GM19324 (cell line): ENCODE results near the gene SPTBN1.

ENCODE experiments used
- ATAC-seq: cut with Tn5 transposase; IDR thresholded peaks from one replicate; pipeline ENCODE4 v1.9.1; 2021; ENCODE audit warnings: mild to moderate bottlenecking, moderate library complexity; ENCODE audit not compliant: unreplicated experiment, low FRiP score

Gene SPTBN1

DNA sequence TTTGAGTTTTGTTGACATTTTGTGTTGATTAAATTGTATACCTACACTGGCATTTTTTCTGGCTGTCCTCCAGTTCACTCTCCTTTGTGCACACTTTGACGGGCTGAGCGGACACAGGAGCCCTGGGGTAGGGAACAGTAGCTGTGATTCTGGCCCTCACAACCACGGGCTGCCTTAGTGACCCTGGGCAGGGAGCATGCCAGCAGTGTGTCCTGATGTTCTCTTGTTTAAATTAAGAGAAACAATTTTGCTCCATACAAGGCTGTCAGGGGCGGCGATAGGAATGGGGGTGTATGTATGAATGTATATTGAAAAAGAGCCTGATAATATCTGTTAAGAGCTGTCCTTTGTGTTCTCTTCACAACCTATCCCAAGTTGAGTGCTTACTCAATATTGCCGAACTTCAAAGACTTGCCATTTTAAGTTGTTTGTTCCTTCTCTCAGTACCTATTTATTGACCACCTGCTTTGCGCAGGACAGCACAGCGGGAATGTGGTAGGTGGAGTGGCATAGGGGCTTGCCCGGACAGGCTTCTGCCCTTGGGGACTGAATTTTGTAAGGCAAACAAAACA lies 163.6 kb downstream of the SPTBN1 start:
- ATAC-seq, result no peak

DNA sequence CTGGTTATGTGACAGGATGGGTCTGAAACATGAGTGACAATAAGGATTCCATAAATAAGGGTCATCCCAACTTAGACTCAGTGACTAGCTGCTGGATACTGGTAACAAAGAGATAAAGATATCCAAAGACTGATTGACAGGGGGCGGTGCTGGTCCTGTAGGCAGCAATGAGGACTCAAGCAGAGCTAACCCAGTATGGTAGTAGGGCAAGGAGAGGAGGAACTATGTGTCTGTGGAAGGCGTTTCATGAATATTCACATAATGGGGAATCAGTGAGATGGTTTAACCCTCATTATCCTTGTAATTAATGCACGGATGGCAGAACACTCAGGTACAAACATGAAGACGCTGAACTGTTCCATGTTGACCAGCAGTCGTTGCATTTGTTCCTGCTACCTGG lies 164.8 kb downstream of the SPTBN1 start:
- ATAC-seq, result no peak

DNA sequence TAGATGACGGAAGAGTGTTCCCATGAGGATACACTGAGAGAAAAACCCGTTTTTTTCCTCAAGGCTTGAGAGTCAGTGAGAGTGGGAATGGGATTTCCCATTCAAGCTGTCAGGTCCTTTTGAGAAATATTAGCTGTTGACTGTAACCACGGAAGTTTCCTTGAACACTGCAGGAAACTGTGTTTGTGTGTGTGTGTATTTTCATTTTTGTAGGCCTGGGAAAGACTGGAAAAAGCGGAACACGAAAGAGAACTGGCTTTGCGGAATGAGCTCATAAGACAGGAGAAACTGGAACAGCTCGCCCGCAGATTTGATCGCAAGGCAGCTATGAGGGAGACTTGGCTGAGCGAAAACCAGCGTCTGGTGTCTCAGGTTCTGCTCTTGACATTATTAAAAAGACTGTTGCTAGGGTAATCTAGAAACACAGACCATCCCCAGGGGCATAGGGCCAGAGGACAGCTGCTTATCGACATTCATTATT lies 168.5 kb downstream of the SPTBN1 start:
- no peak for ATAC-seq

DNA sequence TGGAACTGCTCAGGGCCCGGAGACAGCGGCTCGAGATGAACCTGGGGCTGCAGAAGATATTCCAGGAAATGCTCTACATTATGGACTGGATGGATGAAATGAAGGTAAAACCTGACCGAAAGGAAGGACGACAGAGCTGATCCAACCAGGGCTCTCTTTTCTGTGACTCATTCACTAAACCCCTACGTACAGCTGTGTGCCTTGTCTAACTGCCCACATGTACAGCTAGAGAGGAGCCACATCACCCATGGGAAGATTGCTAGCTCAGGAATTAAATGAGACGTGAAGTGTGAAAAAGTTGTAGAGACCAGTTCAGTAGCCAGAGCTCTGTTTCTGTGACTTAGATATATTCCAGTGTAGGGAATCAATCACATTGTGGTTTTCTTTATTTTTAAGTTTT lies 170.0 kb downstream of the SPTBN1 start:
- no peak for ATAC-seq

DNA sequence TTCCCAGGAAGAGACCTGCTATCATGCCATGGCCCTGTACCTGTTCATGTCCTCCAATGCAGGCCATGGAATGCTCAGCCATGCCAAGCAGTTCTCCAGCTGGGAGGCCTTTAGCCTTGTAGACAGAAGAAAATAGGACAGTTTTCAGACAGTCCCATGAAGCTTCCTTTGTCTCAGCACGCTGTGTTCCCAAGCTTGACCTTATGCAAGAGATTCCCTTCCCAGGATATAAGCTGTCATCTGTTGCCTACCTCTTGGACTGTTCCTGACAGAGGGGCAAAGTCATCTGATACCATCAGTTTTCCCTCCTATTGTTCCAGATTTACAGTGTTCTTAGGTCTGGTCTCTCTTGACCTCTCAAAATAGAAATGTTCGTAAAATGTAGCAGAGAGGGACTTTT lies 170.8 kb downstream of the SPTBN1 start:
- no peak for ATAC-seq

DNA sequence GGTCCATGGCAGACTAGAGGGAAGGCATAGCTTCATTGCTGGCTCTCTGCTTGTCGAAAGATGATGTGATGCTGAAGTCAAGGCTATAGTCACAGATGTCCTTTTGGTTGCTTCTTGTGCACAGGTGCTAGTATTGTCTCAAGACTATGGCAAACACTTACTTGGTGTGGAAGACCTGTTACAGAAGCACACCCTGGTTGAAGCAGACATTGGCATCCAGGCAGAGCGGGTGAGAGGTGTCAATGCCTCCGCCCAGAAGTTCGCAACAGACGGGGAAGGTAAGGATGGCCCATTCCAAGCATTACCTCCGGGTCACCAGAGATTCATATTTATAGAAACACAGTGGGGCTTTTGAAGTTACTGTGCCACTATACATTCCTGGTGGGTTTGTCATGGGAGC lies 171.8 kb downstream of the SPTBN1 start:
- no peak for ATAC-seq

DNA sequence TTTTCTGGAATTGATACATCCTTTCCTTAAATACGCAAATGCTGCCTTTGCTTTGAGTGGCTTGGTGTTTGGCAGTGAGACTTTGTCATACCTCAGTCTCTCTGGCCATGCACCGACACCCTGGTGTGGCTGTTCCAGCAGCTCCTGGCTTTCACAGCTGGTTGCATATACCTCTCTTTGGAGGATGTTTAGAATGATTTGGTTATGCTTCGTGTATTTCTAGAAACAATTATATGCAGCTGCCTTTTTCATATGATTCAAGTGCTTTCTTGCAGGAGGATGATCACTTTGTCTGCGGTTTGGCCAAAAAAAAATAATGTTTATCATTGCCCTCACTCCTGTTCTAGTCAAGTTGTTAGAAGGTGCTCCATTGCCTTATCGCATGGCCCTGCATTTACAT lies 172.3 kb downstream of the SPTBN1 start:
- no peak for ATAC-seq

DNA sequence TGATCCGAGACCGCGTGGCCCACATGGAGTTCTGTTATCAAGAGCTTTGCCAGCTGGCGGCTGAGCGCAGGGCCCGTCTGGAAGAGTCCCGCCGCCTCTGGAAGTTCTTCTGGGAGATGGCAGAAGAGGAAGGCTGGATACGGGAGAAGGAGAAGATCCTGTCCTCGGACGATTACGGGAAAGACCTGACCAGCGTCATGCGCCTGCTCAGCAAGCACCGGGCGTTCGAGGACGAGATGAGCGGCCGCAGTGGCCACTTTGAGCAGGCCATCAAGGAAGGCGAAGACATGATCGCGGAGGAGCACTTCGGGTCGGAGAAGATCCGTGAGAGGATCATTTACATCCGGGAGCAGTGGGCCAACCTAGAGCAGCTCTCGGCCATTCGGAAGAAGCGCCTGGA lies 172.8 kb downstream of the SPTBN1 start:
- ATAC-seq, result no peak

DNA sequence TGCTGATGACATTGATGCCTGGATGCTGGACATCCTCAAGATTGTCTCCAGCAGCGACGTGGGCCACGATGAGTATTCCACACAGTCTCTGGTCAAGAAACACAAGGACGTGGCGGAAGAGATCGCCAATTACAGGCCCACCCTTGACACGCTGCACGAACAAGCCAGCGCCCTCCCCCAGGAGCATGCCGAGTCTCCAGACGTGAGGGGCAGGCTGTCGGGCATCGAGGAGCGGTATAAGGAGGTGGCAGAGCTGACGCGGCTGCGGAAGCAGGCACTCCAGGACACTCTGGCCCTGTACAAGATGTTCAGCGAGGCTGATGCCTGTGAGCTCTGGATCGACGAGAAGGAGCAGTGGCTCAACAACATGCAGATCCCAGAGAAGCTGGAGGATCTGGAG lies 173.3 kb downstream of the SPTBN1 start:
- ATAC-seq, result no peak

DNA sequence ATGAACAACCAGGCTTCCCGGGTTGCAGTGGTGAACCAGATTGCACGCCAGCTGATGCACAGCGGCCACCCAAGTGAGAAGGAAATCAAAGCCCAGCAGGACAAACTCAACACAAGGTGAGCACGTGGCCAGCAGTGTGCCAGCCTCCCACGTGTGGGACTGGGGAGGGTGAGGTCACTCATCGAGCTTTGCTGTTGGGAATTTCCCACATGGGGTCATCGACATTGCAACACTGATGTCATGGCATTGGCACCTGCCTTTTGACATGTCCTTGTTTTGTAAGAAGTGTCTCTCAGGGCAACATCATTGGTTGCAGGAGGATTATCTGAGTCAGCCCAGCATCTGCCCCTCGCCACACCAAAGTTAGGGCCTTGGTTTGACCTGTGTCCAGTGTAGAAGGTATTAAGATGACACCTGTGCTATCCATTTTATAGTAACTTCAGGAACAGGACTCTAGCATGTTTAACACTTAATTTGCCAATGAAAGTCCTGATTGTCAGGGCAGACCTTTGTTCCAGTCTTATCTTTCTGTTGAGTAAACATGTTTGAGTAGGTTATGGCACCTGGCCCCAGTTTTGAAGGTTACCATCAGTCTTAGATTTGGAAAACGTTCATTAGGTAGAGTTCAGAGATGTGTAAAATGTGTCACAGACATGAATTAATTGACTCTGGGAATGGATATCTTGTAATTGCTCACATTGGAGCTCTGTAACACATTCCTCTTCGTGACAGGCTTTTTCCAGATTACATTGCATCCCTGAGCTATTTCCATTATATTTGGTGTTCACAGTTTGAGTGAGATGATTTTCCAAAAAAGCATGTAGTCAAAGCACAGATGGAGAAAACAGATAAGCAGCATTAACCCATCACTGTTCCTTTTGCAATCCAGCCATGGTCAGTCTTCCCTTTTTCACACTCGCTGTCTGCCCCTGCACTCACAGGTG lies 174.1 kb downstream of the SPTBN1 start:
- no peak for ATAC-seq

DNA sequence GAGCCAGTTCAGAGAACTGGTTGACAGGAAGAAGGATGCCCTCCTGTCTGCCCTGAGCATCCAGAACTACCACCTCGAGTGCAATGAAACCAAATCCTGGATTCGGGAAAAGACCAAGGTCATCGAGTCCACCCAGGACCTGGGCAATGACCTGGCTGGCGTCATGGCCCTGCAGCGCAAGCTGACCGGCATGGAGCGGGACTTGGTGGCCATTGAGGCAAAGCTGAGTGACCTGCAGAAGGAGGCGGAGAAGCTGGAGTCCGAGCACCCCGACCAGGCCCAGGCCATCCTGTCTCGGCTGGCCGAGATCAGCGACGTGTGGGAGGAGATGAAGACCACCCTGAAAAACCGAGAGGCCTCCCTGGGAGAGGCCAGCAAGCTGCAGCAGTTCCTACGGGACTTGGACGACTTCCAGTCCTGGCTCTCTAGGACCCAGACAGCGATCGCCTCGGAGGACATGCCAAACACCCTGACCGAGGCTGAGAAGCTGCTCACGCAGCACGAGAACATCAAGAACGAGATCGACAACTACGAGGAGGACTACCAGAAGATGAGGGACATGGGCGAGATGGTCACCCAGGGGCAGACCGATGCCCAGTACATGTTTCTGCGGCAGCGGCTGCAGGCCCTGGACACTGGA lies 174.9 kb downstream of the SPTBN1 start:
- no peak for ATAC-seq

DNA sequence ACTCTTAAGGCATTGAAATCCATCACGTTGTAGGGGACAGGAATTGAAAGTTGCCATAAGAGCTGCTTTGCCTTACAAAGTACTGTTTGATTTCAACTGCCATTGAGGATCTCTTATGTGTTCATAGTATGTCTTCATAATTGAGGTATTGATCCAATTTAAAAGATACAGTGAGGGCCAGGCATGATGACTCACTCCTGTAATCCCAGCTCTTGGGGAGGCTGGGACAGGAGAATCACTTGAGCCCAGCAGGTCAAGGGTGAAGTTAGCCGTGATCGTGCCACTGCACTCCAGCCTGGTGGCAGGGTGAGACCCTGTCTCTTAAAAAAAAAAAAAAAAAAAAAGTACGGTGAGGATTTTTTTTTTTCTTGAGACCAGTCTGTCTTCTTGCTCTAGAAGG lies 175.6 kb downstream of the SPTBN1 start:
- ATAC-seq, result no peak

DNA sequence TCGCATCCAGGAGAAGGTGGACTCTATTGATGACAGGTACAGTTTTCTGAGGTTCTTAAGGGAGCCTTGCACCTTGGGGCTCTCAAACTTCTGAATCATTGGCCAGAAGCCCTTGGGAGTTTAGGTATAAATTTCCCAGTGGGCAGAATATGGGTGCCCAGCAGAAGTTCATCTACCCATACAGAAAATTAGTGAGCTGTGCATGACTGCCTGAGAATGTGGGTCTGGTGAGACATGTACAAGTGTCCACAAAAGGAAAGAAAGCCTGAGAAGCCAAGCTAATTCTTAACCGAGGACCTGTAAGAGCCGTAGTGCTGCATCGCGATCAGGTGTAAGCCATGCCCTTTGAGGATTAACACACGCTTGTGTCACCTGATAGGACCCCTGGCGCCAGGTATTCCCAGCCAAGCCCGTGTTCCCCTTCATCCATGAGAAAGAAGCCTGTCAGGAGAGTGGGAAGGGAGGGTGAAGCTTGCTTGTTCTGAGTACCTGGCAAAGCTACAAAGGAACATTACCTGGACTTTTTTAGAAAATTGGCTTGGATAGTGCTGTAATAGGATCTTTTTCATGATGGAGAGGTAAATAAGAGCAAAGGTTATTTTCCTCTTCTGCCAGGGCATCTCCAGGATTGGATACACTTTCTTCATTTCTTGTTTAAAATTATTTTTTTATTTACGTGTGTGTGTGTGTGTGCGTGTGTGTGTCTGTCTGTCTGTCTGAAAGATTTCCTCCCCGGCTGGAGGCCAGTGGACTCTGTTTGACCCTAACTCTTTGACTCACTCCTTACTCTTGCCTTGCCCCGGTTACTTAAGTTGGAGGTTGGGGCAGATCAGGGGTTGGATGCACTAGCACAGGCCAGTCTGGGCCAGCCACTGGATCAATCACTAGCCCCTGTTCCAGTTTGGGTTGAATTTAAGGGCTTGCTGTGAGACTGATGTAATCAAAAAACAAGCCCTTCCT lies 176.9 kb downstream of the SPTBN1 start:
- no peak for ATAC-seq

DNA sequence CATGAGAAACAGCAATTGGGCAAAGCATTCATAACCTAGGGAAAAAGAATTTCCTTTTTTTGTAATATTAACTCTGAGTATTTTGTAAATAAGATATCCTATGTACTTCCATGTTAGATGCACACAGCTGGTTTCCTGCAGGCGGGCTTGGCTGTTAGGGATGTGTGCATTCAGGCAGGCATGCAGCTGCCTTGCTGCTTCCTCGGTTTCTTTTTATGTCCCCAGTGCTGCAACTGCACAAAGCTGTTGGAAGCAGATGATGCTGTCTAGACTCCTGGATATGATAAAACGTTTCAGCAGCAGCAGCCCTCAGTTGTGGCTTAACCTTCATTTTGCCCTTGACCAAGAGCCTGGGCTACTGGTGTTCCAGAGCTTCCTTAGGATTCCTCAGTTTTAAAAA lies 177.9 kb downstream of the SPTBN1 start:
- ATAC-seq, result no peak

DNA sequence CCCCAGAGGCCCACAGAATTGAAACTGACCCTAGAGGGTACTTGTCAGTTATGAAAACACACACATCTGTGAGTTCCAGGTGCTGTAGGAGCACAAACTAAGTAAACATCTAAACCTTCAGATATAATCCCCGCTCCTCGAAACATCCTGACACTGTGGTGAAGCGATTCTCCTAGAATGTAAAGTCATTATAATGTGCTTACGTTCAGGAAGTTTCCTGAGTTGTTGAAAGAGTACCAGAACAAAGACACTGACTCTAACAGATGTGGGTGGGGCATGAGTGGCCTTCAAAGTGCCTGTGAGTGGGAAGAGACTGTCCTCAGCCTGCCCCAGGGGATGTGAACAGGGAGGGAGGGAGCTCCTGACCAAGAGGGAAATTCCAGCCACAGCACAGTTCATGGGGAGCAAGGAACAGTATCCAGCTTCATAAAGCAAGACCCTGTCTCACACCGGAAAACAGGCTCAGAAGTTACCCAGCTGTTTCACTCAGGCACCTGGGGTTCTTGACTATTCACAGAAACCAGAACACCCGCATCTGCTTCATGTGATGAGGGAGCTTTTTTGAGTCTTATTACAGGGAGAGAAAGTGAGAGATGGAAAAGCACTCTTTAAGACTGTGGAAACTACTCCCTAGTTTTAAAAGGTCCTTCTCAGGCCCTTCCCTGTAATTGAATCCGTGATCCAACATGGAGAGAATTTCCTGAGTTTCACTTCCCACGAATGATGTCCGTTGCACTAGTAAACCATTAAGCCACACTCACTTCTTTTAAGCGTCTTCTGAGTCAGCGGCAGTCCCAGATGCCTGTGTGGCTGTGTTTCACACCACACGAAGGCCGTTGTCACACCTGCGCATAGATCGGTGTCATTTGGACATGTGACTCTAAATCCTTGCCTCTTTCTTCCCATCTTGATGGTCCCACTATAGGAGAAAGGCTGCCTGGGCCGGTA lies 178.7 kb downstream of the SPTBN1 start:
- ATAC-seq, result peak; percentile 76

DNA sequence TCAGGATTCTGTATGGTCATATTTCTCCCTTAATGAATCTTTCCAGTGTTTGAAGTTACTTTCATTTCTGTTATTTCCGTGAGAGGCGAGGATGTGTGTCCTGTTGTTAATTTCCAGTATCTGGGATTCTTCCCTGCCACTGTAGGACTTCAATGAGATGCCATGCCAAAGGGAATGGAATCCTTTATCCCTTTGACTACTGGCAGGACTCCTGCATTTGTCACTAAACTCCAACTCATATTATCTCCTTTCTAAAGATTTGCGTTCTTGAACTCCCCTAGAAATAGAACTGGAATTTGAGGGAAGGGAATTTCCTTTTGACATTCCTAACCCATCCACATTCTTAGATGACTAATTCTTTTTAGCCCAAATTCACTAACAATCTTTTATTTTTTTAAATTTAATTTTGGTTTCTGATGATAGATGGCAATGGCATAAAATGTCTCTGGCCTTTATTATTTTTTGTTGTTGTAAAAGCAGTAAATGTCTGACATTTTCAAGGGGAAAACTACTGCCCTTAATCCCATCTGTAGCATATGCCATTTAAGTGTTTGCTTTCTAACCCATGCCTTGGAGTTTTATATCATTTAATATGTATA lies 179.5 kb downstream of the SPTBN1 start:
- ATAC-seq, result no peak

DNA sequence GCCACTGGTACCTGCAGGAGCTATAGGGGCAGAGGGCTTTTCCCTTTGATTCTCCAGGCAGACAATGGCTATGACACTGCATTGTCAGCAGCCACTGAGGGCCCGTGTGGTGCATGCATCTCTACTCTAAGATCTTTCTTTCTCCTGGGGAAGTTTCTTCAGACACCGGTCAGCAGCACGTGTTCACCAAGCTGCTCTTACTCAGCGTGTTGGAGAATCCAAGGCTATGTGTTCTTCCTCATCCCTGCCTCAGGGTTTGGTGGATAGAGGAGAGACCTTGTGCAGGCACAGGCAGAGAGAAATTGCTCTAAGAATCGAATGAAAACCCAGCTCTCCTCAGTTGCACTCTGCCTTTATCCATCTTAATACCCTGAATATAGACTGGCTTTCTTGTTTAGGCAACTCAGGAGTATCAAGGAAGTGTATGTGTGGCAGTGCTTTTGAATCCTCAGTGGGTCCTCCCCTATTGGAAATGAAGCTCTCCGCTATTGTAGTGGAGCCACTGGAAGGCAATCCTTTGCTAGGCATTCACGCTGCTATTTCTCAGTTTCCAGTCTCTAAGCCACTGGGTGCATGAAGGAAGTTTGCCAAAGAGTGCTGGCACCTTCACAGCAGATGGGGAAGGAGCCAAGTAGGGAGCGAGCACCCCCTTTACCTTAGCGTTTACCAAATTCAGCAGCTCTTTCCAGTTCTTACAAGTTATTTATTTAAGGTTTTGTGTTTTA lies 180.4 kb downstream of the SPTBN1 start:
- ATAC-seq, result no peak

DNA sequence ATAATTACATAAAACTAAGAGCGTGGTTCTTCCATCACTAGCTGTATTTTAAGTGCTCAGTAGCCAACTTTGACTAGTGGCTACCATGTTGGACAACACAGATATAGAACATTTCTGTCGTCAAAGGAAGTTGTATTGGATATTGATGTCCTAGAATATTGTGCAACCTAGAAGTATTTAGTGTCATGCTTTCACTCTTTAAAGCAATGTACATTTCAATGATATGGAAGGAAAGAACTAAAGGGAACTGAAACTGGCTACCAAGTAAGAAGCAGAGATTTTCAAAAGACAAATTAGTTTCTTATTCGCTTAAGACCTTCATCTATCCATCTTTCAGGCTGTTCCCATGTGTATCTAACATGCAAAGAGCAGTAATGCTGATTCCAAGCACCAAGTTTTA lies 182.0 kb downstream of the SPTBN1 start:
- ATAC-seq, result no peak
